HFFc6 (cell line): Measurements from ENCODE around the gene ST8SIA6. TPM values are rescaled to one million over a fixed set of nuclear protein-coding genes. Genes with fewer than 3 reads are reported as not detected.

Source experiments
- DNase-seq: peaks from one replicate; pipeline ENCODE4 v3.0.0-alpha.2; 2018
- H3K27ac Mint-ChIP-seq: 2 replicates; pipeline ENCODE4 v1.8.0; 2020; ENCODE audit warnings: mild to moderate bottlenecking, mixed read lengths
- H3K27me3 Mint-ChIP-seq: 2 replicates; pipeline ENCODE4 v1.8.0; 2021; ENCODE audit warnings: mild to moderate bottlenecking, moderate library complexity, mixed read lengths; ENCODE audit not compliant: insufficient read depth
- H3K36me3 Mint-ChIP-seq: 2 replicates; pipeline ENCODE4 v1.8.0; 2021; ENCODE audit warnings: low read depth, mixed read lengths
- H3K4me1 Mint-ChIP-seq: 2 replicates; pipeline ENCODE4 v1.8.0; 2020; ENCODE audit warnings: low read depth, mixed read lengths
- H3K4me3 Mint-ChIP-seq: 2 replicates; pipeline ENCODE4 v1.8.0; 2020; ENCODE audit warnings: mild to moderate bottlenecking, moderate library complexity, mixed read lengths
- H3K9me3 Mint-ChIP-seq: 2 replicates; pipeline ENCODE4 v1.8.0; 2020; ENCODE audit warnings: mild to moderate bottlenecking, mixed read lengths
- CTCF ChIP-seq: fragments of 200-600 bp; sonication (generic); IDR thresholded peaks from 2 replicates; pipeline ENCODE4 v1.5.0; 2021; ENCODE audit warnings: antibody characterized with exemption, mild to moderate bottlenecking
- total RNA-seq, 6 experiments: library from RNA; stranded (reverse); fragmentation: NEBNext Ultra II Directional; extraction: Animal tissue kit (Norgen Biotek cat#: 25700); gene quantifications; 2 replicates in 1 of 6; 3 replicates in 5 of 6; pipeline ENCODE4 v1.2.3, GENCODE V29; 2021

The ST8SIA6 gene
- total RNA-seq, 6 experiments from 2014 or later, result not detected

- no peak for DNase-seq
- H3K9me3 Mint-ChIP-seq, result no peaks in the 10 kb centered on the region; the same call in 1 of the 2 replicates
- H3K4me1 Mint-ChIP-seq, result no peaks in the 10 kb centered on the region
- no peak overlapping the region for H3K4me3 Mint-ChIP-seq
- no peak overlapping the region for H3K27ac Mint-ChIP-seq
- peaks cover 17% of the 10 kb centered on the region for H3K27me3 Mint-ChIP-seq
- TF ChIP-seq CTCF, result peak; percentile 80
- no peaks in the 10 kb centered on the region for H3K36me3 Mint-ChIP-seq
Measured at GRCh38 chr10:17375936-17376584, 78.3 kb downstream of the ST8SIA6 start.

GRCh38 chr10:17368708-17369272 lies 85.6 kb downstream of the ST8SIA6 start:
- peaks cover 14% of the 10 kb centered on the region for H3K27me3 Mint-ChIP-seq
- H3K4me1 Mint-ChIP-seq, result no peaks in the 10 kb centered on the region
- no peak overlapping the region for H3K27ac Mint-ChIP-seq
- H3K36me3 Mint-ChIP-seq, result peaks cover 4% of the 10 kb centered on the region; the same call in 1 of the 2 replicates
- DNase-seq, result no peak
- no peaks in the 10 kb centered on the region for H3K9me3 Mint-ChIP-seq
- TF ChIP-seq CTCF, result no peak
- no peak overlapping the region for H3K4me3 Mint-ChIP-seq

DNA sequence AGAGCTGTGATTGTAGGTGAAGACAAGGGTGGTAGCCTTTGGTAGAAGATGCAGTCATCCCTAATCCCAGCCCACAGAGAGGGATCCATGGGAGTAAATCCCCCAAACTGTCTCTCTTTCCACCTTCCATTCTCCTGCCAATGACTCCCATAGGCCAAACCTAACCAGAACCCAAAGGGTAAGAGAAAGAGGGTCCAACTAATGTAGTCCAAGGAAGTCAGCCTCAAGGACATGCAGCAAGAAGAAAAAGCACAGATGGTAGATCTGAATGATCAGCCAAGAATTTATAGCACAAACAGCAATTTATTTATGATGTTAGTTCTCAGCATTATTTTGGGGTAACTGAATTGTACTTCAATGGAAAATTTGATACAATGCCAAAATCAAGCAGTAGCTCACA lies 87.7 kb downstream of the ST8SIA6 start:
- DNase-seq, result no peak
- no peak overlapping the region for H3K27ac Mint-ChIP-seq
- no peak for TF ChIP-seq CTCF
- peaks cover 4% of the 10 kb centered on the region; the same call in 1 of the 2 replicates for H3K36me3 Mint-ChIP-seq
- H3K4me1 Mint-ChIP-seq, result no peaks in the 10 kb centered on the region
- no peak overlapping the region for H3K4me3 Mint-ChIP-seq
- H3K27me3 Mint-ChIP-seq, result peaks cover 14% of the 10 kb centered on the region
- H3K9me3 Mint-ChIP-seq, result no peaks in the 10 kb centered on the region

DNA sequence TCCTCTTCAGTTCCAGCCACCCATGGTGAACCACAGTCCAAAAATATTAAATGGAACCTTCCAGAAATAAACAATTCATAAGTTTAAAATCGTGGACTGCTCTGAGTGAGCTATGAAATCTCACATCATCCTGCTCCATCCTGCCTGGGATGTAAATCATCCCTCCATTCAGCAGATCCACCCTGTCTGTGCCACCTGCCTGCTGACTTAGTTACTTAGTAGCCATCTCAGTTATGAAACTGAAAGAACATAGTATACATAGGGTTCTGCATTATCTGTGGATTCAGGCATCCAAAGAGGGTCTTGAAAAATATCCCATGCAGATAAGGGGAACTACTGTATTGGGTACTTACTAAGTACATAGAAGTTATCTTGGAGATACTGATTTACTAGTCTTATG lies 89.0 kb downstream of the ST8SIA6 start:
- TF ChIP-seq CTCF, result no peak
- H3K4me3 Mint-ChIP-seq, result no peak overlapping the region
- peaks cover 4% of the 10 kb centered on the region; the same call in 1 of the 2 replicates for H3K36me3 Mint-ChIP-seq
- DNase-seq, result no peak
- no peaks in the 10 kb centered on the region for H3K9me3 Mint-ChIP-seq
- H3K27ac Mint-ChIP-seq, result no peak overlapping the region
- H3K27me3 Mint-ChIP-seq, result peaks cover 14% of the 10 kb centered on the region
- no peaks in the 10 kb centered on the region for H3K4me1 Mint-ChIP-seq

DNA sequence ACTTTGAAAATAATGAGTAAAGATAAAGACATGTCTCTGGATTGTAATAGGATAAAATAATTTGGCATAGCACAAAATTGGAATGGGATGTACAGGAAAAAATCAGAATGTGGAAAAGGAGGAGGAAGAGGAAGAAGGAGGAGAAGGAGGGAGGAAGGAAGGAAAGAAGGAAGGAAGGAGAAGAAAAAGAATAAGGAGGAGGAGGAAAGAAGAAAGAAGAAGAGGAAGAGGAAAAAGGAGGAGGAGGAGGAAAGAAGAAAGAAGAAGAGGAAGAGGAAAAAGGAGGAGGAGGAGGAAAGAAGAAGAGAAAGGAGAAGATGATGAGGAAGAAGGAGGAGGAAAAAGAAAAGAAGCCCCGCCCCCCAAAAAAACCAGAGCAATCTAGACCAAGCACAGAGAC lies 95.9 kb downstream of the ST8SIA6 start:
- no peak overlapping the region for H3K27ac Mint-ChIP-seq

More for the DNA sequence above, 95.9 kb downstream of the ST8SIA6 start:
- DNase-seq, result no peak
- Mint-ChIP-seq H3K4me3 (no peak overlapping the region), H3K4me1 (peaks cover 7% of the 10 kb centered on the region), H3K27me3 (peaks cover 24% of the 10 kb centered on the region), H3K36me3 (no peaks in the 10 kb centered on the region), H3K9me3 (no peaks in the 10 kb centered on the region)
- TF ChIP-seq CTCF, result no peak
